Left lung (tissue), 10 donors: ENCODE results near the gene PHF23. TPM values are rescaled to one million over a fixed set of nuclear protein-coding genes. Genes with fewer than 3 reads are reported as not detected.
A peak's percentile ranks its signal among the peaks of the same experiment; 100 is the strongest.

Experiments used
- ATAC-seq: fragments of 200-7000 bp; cut with Tn5 transposase; one replicate; pipeline ENCODE4 v1.9.1; 2020; ENCODE audit warnings: moderate library complexity
- DNase-seq, 4 donors: peaks; one replicate each; pipeline ENCODE4 v3.0.0-alpha.2; 2013 to 2020
- H3K27ac ChIP-seq, 2 donors: fragments of 200-600 bp; sonication (generic) in 1 of 2; one replicate each; pipeline versions ENCODE4 v1.5.0 to v1.8.0; 2020 to 2021
- H3K27me3 ChIP-seq, 2 donors: fragments of 200-600 bp; sonication (generic) in 1 of 2; one replicate each; pipeline versions ENCODE4 v1.5.0 to v1.8.0; 2020 to 2021
- H3K36me3 ChIP-seq, 2 donors: fragments of 200-600 bp; sonication (generic) in 1 of 2; one replicate each; pipeline versions ENCODE4 v1.5.0 to v1.8.0; 2020 to 2021
- H3K4me1 ChIP-seq, 2 donors: fragments of 200-600 bp; one replicate each; pipeline ENCODE4 v1.8.0; 2021
- H3K4me3 ChIP-seq, 2 donors: fragments of 200-600 bp; sonication (generic) in 1 of 2; one replicate each; pipeline versions ENCODE4 v1.5.0 to v1.8.0; 2020 to 2021; ENCODE audit warnings: mild to moderate bottlenecking in 1 of 2
- H3K9me3 ChIP-seq, 2 donors: fragments of 200-600 bp; sonication (generic) in 1 of 2; one replicate each; pipeline versions ENCODE4 v1.5.0 to v1.8.0; 2020 to 2021
- CTCF ChIP-seq, 2 donors: fragments of 200-600 bp; sonication (generic) in 1 of 2; IDR thresholded peaks; one replicate each; pipeline versions ENCODE4 v1.5.0 to v1.8.0; 2021; ENCODE audit warnings: antibody characterized with exemption in 2 of 2
- intact Hi-C, 2 donors: fragments of 100-400 bp; cut with DNase I; formaldehyde crosslinking; loops; one replicate each; pipeline versions ENCODE4 v1.11.2 to v1.14.2; 2022
- polyA plus RNA-seq, 6 donors: library from polyadenylated mRNA; unstranded; fragments of 120-200 nt; gene quantifications; one replicate each; pipeline ENCODE4 v1.2.1, GENCODE V29; 2013; ENCODE audit not compliant: insufficient read length in 6 of 6
- total RNA-seq, 2 donors: library from RNA; stranded (reverse); fragmentation: NEBNext Ultra II Directional; extraction: Animal tissue kit (Norgen Biotek cat#: 25700); gene quantifications; one replicate each; pipeline ENCODE4 v1.2.1, GENCODE V29; 2021
- donor health status: DM: no; HTN: yes; CAD: no.
- donor health status: DM: no; HTN: no; CAD: no.

The PHF23 gene
- total and polyA plus RNA-seq, 8 donors, result 31.1 to 51.2 (median 44.5) TPM

GRCh38 chr17:7215136-7215638 is 24.1 kb downstream of the PHF23 start:
- intact Hi-C loops, result no loop called here
- ATAC-seq (no peak), DNase-seq (peak in 1 of 4 donors; percentile 96)
- Histone ChIP-seq H3K27ac (peak overlapping the region in 1 of 2 donors; percentile 79), H3K36me3 (no peaks in the 10 kb centered on the region), H3K27me3 (no peaks in the 10 kb centered on the region), H3K4me1 (peaks cover 13 to 54% of the 10 kb centered on the region in 2 donors), H3K9me3 (no peaks in the 10 kb centered on the region), H3K4me3 (peak overlapping the region; percentile 56)
- TF ChIP-seq CTCF (IDR thresholded peaks at IDR 0.05), result no peak

GRCh38 chr17:7214300-7215135 is 24.7 kb downstream of the PHF23 start:
- H3K36me3 ChIP-seq, result no peaks in the 10 kb centered on the region
- ATAC-seq (peak; percentile 92), DNase-seq (peak; percentile 96 to 100 (median 98))
- H3K4me1 ChIP-seq, result peaks cover 13 to 53% of the 10 kb centered on the region in 2 donors
- H3K27me3 ChIP-seq, result no peaks in the 10 kb centered on the region
- TF ChIP-seq CTCF (IDR thresholded peaks at IDR 0.05), result peak; percentile 26 to 35
- peak overlapping the region; percentile 54 to 79 for H3K27ac ChIP-seq
- intact Hi-C loops, result no loop called here
- no peaks in the 10 kb centered on the region for H3K9me3 ChIP-seq
- H3K4me3 ChIP-seq, result peak overlapping the region; percentile 56

GRCh38 chr17:7213895-7214299 is 25.4 kb downstream of the PHF23 start:
- no peaks in the 10 kb centered on the region for H3K36me3 ChIP-seq
- H3K9me3 ChIP-seq, result no peaks in the 10 kb centered on the region
- intact Hi-C loops, result no loop called here
- H3K4me1 ChIP-seq, result peaks cover 9 to 46% of the 10 kb centered on the region in 2 donors
- no peaks in the 10 kb centered on the region for H3K27me3 ChIP-seq
- TF ChIP-seq CTCF (IDR thresholded peaks at IDR 0.05), result peak in 1 of 2 donors; percentile 15
- ATAC-seq (no peak), DNase-seq (peak in 2 of 4 donors; percentile 82 to 92)
- peak overlapping the region in 1 of 2 donors; percentile 79 for H3K27ac ChIP-seq
- peak overlapping the region; percentile 56 for H3K4me3 ChIP-seq

GRCh38 chr17:7211491-7212273 is 27.6 kb downstream of the PHF23 start:
- DNase-seq, result no peak
- no peaks in the 10 kb centered on the region for H3K9me3 ChIP-seq
- TF ChIP-seq CTCF (IDR thresholded peaks at IDR 0.05), result no peak
- no peaks in the 10 kb centered on the region for H3K27me3 ChIP-seq
- no peaks in the 10 kb centered on the region for H3K36me3 ChIP-seq
- no peak overlapping the region for H3K4me3 ChIP-seq
- no peak for ATAC-seq
- H3K27ac ChIP-seq, result no peak overlapping the region
- peaks cover 9 to 31% of the 10 kb centered on the region in 2 donors for H3K4me1 ChIP-seq
- intact Hi-C loops, result no loop called here
